DND-41 (cell line): ENCODE data around the gene DENND1A.

ENCODE experiments used
- EZH2 ChIP-seq: IDR thresholded peaks from 3 replicates; pipeline ENCODE4 v1.6.1; 2012; ENCODE audit warnings: borderline replicate concordance, low read depth, mild to moderate bottlenecking, moderate library complexity, low read length, inconsistent platforms; ENCODE audit not compliant: severe bottlenecking
- TF ChIP-seq, protein P1 (sequence below): IDR thresholded peaks from 2 replicates; pipeline ENCODE4 v1.5.1; 2012; ENCODE audit warnings: borderline replicate concordance, low read length, moderate library complexity, mild to moderate bottlenecking; ENCODE audit not compliant: poor library complexity, severe bottlenecking; ENCODE audit errors: extremely low read depth

DNA sequence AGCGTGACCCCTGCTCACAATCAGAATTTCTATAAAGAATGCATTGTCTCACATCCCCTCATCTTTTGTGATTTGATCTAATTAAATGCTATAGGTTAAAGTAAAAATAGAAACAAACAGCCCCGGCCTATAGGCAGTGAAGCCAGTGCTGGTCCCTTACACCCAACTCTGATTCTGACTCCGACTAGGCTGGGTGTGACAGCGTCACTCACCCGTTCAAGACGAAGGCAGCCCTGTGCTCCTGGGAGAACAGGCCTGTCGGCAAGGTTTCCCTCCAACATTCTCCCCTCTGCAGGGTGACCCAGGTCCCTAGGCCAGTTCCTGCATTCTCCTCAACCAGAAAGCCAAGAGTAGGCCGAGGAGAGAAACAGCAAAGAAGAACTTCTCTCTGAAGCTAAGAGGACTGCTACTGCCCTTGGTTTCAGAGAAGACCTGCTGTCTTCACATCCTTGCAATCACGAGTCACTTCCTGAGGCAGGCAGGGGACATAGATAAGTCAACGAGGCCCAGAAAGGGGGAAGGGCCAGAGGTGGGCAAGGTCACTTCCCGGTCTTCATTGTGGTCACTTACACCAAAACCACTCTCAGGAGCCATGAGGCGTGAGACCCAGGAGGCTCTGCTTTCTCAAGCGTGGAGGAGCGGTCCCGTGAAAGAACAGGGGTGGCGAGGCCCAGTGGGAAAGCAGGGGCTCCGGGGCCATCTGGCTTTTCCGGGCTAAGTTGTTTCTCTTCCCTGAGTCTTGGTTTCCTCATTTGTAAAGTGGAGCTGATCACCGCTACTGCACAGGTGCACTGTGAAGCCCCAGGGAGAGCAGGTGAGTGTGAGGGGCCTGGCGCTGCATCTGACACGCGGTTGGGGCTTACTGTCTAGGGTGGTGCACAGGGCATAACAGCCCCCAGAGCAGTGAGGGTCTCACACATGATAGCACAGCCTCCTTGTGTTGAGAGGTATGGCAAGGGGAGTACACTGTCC, 373.2 kb downstream of the DENND1A start:
- TF ChIP-seq, protein P1, sequence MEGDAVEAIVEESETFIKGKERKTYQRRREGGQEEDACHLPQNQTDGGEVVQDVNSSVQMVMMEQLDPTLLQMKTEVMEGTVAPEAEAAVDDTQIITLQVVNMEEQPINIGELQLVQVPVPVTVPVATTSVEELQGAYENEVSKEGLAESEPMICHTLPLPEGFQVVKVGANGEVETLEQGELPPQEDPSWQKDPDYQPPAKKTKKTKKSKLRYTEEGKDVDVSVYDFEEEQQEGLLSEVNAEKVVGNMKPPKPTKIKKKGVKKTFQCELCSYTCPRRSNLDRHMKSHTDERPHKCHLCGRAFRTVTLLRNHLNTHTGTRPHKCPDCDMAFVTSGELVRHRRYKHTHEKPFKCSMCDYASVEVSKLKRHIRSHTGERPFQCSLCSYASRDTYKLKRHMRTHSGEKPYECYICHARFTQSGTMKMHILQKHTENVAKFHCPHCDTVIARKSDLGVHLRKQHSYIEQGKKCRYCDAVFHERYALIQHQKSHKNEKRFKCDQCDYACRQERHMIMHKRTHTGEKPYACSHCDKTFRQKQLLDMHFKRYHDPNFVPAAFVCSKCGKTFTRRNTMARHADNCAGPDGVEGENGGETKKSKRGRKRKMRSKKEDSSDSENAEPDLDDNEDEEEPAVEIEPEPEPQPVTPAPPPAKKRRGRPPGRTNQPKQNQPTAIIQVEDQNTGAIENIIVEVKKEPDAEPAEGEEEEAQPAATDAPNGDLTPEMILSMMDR: no peak
- TF ChIP-seq EZH2: no peak
